Measurements from ENCODE around the gene TESPA1. TPM values are rescaled to one million over a fixed set of nuclear protein-coding genes. Genes with fewer than 3 reads are reported as not detected.

The TESPA1 gene
- total RNA-seq, 1 experiment from 2014 or later, result not detected

DNA sequence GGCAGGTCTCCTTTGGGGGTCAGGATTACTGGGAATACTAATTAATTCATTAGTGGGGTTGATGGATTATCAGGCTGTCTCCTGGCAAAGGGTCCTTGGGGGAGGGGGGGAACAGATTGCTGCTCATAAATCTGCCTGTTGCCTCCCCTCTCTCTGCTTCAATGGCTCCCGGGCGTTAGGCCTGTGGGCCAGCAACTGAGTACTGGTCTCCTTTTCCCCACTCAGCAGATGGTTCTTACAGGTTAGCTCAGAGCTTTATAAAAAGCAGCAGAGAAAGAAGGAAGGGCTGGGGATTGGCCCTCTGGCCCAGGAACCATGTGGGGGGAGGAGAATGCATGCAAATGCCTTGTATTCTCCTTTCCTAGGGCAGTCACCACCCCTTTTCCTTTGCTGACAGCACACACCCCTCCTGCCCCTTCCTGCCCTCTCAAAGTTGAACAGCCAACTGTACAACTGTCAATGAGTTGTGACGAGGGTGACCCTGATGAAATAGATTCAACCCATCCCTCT, 32.9 kb upstream of the TESPA1 start:
- Histone ChIP-seq H3K9me2 (replicated peaks; ENCODE audit: low read length) (no peaks in the 10 kb centered on the region), H3K9me3 (ENCODE audit: low read length) (no peaks in the 10 kb centered on the region), H3K4me3 (ENCODE audit: low read length) (no peak overlapping the region), H2AFZ (ENCODE audit: low read length) (no peak overlapping the region), H3K4me1 (ENCODE audit: insufficient read depth, low read length) (no peaks in the 10 kb centered on the region), H3K27me3 (ENCODE audit: low read length) (peaks cover 45% of the 10 kb centered on the region), H3K36me3 (ENCODE audit: low read depth, low read length) (no peaks in the 10 kb centered on the region), H3F3A (ENCODE audit: low read length, unreplicated experiment) (no peaks in the 10 kb centered on the region), H3K79me2 (ENCODE audit: low read length) (no peaks in the 10 kb centered on the region), H3K9ac (ENCODE audit: low read length) (no peak overlapping the region), H3K4me2 (ENCODE audit: low read length) (no peak overlapping the region), H3K27ac (ENCODE audit: low read length) (no peak overlapping the region), H4K20me1 (ENCODE audit: low read length) (no peaks in the 10 kb centered on the region)
- ATAC-seq (no peak), DNase-seq (no peak)
- intact Hi-C loops (cut with micrococcal nuclease), result no loop called here
- no TSS peak for BruUV-seq (replicated peaks)
- POLR2A ChIA-PET (ENCODE audit: unreplicated experiment), result no interaction called here
- CTCF ChIA-PET, result no interaction called here
- TF ChIP-seq, protein P1, sequence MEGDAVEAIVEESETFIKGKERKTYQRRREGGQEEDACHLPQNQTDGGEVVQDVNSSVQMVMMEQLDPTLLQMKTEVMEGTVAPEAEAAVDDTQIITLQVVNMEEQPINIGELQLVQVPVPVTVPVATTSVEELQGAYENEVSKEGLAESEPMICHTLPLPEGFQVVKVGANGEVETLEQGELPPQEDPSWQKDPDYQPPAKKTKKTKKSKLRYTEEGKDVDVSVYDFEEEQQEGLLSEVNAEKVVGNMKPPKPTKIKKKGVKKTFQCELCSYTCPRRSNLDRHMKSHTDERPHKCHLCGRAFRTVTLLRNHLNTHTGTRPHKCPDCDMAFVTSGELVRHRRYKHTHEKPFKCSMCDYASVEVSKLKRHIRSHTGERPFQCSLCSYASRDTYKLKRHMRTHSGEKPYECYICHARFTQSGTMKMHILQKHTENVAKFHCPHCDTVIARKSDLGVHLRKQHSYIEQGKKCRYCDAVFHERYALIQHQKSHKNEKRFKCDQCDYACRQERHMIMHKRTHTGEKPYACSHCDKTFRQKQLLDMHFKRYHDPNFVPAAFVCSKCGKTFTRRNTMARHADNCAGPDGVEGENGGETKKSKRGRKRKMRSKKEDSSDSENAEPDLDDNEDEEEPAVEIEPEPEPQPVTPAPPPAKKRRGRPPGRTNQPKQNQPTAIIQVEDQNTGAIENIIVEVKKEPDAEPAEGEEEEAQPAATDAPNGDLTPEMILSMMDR (conservative IDR thresholded peaks at IDR 0.05; ENCODE audit: low read depth, low read length), result no peak
- no peak for TF ChIP-seq EZH2 (IDR thresholded peaks at IDR 0.05; ENCODE audit: low read length, unreplicated experiment)
- no peak for TF ChIP-seq EZH2phosphoT487 (IDR thresholded peaks at IDR 0.05; ENCODE audit: borderline replicate concordance, low read length)

DNA sequence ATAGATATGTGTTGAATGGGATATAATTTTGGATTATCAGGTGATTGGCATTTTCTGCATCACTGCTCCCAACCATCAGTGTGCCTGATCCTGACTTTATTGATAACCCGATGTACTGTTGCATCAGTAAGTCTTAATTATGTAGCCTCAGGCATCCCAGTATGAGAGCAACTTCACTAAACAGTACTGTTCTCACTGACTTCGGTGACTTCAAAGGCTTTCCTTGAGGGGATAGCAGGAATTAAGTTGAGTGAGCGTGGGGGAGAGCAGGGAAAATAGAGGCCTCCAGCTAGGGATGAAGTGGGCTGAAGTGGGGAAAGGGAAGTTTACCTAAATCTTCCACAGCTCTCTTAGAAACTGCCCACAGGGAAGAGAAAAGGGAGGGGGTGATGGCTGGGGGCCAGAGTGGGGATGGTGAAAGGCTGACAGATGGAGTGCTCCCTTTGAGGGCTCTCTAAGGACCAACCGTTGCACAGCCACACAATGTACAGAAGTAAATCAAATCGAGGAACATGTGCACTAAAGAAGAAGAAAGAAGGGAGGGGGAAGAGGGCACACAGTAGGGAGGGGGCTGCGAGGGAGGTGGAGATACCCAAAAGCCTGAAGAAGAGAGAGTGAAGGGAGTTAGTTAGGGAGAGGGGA, 24.5 kb upstream of the TESPA1 start:
- Histone ChIP-seq H3K9me3 (ENCODE audit: low read length) (no peaks in the 10 kb centered on the region), H3K27ac (ENCODE audit: low read length) (no peak overlapping the region), H3K79me2 (ENCODE audit: low read length) (no peaks in the 10 kb centered on the region), H3K4me2 (ENCODE audit: low read length) (no peak overlapping the region), H3K9me2 (replicated peaks; ENCODE audit: low read length) (no peaks in the 10 kb centered on the region), H3K27me3 (ENCODE audit: low read length) (peaks cover 56% of the 10 kb centered on the region), H3K36me3 (ENCODE audit: low read depth, low read length) (no peaks in the 10 kb centered on the region), H4K20me1 (ENCODE audit: low read length) (no peaks in the 10 kb centered on the region), H3F3A (ENCODE audit: low read length, unreplicated experiment) (no peaks in the 10 kb centered on the region), H2AFZ (ENCODE audit: low read length) (no peak overlapping the region), H3K4me3 (ENCODE audit: low read length) (no peak overlapping the region), H3K9ac (ENCODE audit: low read length) (no peak overlapping the region), H3K4me1 (ENCODE audit: insufficient read depth, low read length) (no peaks in the 10 kb centered on the region)
- TF ChIP-seq, protein P1 (conservative IDR thresholded peaks at IDR 0.05; ENCODE audit: low read depth, low read length), result no peak
- TF ChIP-seq EZH2 (IDR thresholded peaks at IDR 0.05; ENCODE audit: low read length, unreplicated experiment) (no peak), EZH2phosphoT487 (IDR thresholded peaks at IDR 0.05; ENCODE audit: borderline replicate concordance, low read length) (no peak)
- POLR2A ChIA-PET (ENCODE audit: unreplicated experiment), result no interaction called here
- DNase-seq, result no peak
- no TSS peak for BruUV-seq (replicated peaks)
- intact Hi-C loops (cut with micrococcal nuclease), result no loop called here
- ATAC-seq, result no peak
- CTCF ChIA-PET, result no interaction called here

DNA sequence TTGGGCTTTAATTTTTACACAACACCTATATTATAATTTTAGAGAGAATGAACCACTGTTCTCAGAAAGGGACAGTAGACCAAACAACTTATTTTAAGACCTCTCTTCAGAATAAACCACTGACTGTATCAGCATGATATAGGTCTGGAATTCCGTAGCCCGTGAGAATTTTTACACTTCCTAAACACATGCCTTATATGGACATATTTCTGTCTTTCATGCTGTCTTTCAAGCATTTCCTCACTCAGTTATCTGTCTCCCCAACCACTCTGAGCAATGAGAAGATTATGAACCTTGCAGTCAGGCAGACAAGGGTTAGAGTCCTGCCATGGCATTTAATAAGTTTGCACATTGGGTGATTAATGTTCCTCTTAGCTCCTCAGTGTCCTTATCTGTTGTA, 17.8 kb upstream of the TESPA1 start:
- no peak overlapping the region for H3K27ac ChIP-seq (ENCODE audit: low read length)
- no peak overlapping the region for H3K4me3 ChIP-seq (ENCODE audit: low read length)
- H3K4me2 ChIP-seq (ENCODE audit: low read length), result no peak overlapping the region
- CTCF ChIA-PET, result no interaction called here
- H2AFZ ChIP-seq (ENCODE audit: low read length), result no peak overlapping the region
- BruUV-seq (replicated peaks), result no TSS peak
- POLR2A ChIA-PET (ENCODE audit: unreplicated experiment), result no interaction called here
- peaks cover 92% of the 10 kb centered on the region for H3K27me3 ChIP-seq (ENCODE audit: low read length)
- DNase-seq, result no peak
- H3K9me3 ChIP-seq (ENCODE audit: low read length), result no peaks in the 10 kb centered on the region
- no peaks in the 10 kb centered on the region for H3K4me1 ChIP-seq (ENCODE audit: insufficient read depth, low read length)
- no peaks in the 10 kb centered on the region for H3F3A ChIP-seq (ENCODE audit: low read length, unreplicated experiment)
- no peaks in the 10 kb centered on the region for H3K79me2 ChIP-seq (ENCODE audit: low read length)
- no peak overlapping the region for H3K9ac ChIP-seq (ENCODE audit: low read length)
- no peak for ATAC-seq
- H3K9me2 ChIP-seq (replicated peaks; ENCODE audit: low read length), result no peaks in the 10 kb centered on the region
- no peaks in the 10 kb centered on the region for H3K36me3 ChIP-seq (ENCODE audit: low read depth, low read length)
- intact Hi-C loops (cut with micrococcal nuclease), result no loop called here
- TF ChIP-seq EZH2 (IDR thresholded peaks at IDR 0.05; ENCODE audit: low read length, unreplicated experiment) (no peak), EZH2phosphoT487 (IDR thresholded peaks at IDR 0.05; ENCODE audit: borderline replicate concordance, low read length) (no peak)
- TF ChIP-seq, protein P1 (conservative IDR thresholded peaks at IDR 0.05; ENCODE audit: low read depth, low read length), result no peak
- H4K20me1 ChIP-seq (ENCODE audit: low read length), result no peaks in the 10 kb centered on the region
